Esophagus muscularis mucosa (tissue), 3 donors: ENCODE results near the gene ZNF407.

Experiments used
- EP300 ChIP-seq: sonication (generic); formaldehyde crosslinking; IDR thresholded peaks from one replicate; pipeline ENCODE4 v1.6.1; 2017; ENCODE audit warnings: antibody characterized with exemption
- TF ChIP-seq, protein P1 (sequence below), 3 experiments: fragments of 200-600 bp in 2 of 3; fragments of 450-650 bp in 1 of 3; sonication (generic) in 2 of 3; IDR thresholded peaks; one replicate each; pipeline ENCODE4 v1.5.1; 2017 to 2019; ENCODE audit warnings: antibody characterized with exemption in 3 of 3, mild to moderate bottlenecking in 2 of 3, moderate library complexity in 1 of 3

DNA sequence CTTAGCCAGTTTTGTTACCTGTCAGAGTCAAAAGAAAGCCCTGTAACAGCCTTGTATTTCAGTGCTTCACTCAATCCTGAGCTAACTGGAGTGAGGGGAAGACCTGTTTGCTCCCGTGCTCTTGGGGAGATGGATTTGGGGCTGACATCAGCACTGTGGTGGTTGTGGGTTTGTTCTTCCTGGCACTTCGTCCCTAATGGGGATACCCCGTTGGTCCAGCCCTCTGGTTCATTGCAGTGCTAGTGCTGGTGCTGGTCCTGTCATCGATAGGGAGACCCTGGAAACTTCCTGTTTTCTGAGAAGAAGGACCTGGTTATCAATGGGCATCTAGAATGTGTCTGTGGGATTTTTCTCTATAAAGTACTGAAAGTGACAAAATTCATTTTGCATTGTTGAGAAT, 205.4 kb downstream of the ZNF407 start:
- TF ChIP-seq, protein P1, sequence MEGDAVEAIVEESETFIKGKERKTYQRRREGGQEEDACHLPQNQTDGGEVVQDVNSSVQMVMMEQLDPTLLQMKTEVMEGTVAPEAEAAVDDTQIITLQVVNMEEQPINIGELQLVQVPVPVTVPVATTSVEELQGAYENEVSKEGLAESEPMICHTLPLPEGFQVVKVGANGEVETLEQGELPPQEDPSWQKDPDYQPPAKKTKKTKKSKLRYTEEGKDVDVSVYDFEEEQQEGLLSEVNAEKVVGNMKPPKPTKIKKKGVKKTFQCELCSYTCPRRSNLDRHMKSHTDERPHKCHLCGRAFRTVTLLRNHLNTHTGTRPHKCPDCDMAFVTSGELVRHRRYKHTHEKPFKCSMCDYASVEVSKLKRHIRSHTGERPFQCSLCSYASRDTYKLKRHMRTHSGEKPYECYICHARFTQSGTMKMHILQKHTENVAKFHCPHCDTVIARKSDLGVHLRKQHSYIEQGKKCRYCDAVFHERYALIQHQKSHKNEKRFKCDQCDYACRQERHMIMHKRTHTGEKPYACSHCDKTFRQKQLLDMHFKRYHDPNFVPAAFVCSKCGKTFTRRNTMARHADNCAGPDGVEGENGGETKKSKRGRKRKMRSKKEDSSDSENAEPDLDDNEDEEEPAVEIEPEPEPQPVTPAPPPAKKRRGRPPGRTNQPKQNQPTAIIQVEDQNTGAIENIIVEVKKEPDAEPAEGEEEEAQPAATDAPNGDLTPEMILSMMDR (IDR thresholded peaks at IDR 0.05) = no peak
- no peak for TF ChIP-seq EP300
